Kidney epithelial cell (primary cell): Measurements from ENCODE around the gene NAALAD2. TPM values are rescaled to one million over a fixed set of nuclear protein-coding genes. Genes with fewer than 3 reads are reported as not detected.

Experiments
- DNase-seq: peaks from one replicate; pipeline ENCODE4 v3.0.0-alpha.2; 2010; ENCODE audit warnings: low read depth
- H3K27me3 ChIP-seq: 2 replicates; pipeline ENCODE4 v1.6.0; 2011; ENCODE audit warnings: low read length; ENCODE audit not compliant: control insufficient read depth, insufficient read depth
- H3K36me3 ChIP-seq: 2 replicates; pipeline ENCODE4 v1.5.1; 2011; ENCODE audit warnings: low read length; ENCODE audit not compliant: control insufficient read depth, insufficient read depth
- H3K4me3 ChIP-seq: 2 replicates; pipeline ENCODE4 v1.5.1; 2011; ENCODE audit warnings: low read depth, mild to moderate bottlenecking, control low read depth, low read length
- total RNA-seq: library from RNA; depleted of rRNA; stranded (reverse); fragments of >200 nt; gene quantifications from 2 replicates; pipeline ENCODE4 v1.2.3, GENCODE V29; 2015
- TF ChIP-seq, protein P1 (sequence below): IDR thresholded peaks from 2 replicates; pipeline ENCODE4 v1.5.1; 2011; ENCODE audit warnings: mild to moderate bottlenecking, moderate library complexity, low read length, control low read depth, inconsistent platforms; ENCODE audit not compliant: insufficient read depth, poor library complexity, severe bottlenecking

The NAALAD2 gene
- total RNA-seq, 1 donor from 2014 or later: 0.88 TPM

GRCh38 chr11:90219438-90219837, 85.0 kb downstream of the NAALAD2 start:
- TF ChIP-seq, protein P1, sequence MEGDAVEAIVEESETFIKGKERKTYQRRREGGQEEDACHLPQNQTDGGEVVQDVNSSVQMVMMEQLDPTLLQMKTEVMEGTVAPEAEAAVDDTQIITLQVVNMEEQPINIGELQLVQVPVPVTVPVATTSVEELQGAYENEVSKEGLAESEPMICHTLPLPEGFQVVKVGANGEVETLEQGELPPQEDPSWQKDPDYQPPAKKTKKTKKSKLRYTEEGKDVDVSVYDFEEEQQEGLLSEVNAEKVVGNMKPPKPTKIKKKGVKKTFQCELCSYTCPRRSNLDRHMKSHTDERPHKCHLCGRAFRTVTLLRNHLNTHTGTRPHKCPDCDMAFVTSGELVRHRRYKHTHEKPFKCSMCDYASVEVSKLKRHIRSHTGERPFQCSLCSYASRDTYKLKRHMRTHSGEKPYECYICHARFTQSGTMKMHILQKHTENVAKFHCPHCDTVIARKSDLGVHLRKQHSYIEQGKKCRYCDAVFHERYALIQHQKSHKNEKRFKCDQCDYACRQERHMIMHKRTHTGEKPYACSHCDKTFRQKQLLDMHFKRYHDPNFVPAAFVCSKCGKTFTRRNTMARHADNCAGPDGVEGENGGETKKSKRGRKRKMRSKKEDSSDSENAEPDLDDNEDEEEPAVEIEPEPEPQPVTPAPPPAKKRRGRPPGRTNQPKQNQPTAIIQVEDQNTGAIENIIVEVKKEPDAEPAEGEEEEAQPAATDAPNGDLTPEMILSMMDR: no peak
- no peak for DNase-seq

DNA sequence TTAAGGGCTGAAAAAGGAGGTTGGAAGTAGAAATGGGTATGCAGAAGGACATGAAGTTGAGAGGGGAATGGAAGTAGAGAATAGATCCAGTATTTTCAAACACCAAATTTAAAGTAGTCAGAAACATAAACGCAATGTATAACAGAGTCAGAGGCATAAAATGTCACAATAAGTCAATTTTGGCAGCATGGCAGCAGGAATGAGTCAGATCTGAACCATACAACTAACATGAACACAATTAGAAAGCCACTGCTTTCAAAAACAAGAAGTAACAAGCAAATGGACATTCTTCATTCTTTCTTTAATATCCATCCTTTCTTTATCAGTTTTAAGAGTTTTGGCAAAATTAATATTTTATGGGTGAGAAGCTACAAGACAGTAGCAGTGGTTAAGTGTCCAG, 85.9 kb downstream of the NAALAD2 start:
- TF ChIP-seq, protein P1: no peak
- DNase-seq: no peak
- no peaks in the 10 kb centered on the region for H3K36me3 ChIP-seq
- no peaks in the 10 kb centered on the region for H3K27me3 ChIP-seq
- H3K4me3 ChIP-seq: no peak overlapping the region

More at GRCh38 chr11:90219438-90219837, 85.0 kb downstream of the NAALAD2 start:
- H3K27me3 ChIP-seq: no peaks in the 10 kb centered on the region
- no peaks in the 10 kb centered on the region for H3K36me3 ChIP-seq
- H3K4me3 ChIP-seq: no peak overlapping the region

DNA sequence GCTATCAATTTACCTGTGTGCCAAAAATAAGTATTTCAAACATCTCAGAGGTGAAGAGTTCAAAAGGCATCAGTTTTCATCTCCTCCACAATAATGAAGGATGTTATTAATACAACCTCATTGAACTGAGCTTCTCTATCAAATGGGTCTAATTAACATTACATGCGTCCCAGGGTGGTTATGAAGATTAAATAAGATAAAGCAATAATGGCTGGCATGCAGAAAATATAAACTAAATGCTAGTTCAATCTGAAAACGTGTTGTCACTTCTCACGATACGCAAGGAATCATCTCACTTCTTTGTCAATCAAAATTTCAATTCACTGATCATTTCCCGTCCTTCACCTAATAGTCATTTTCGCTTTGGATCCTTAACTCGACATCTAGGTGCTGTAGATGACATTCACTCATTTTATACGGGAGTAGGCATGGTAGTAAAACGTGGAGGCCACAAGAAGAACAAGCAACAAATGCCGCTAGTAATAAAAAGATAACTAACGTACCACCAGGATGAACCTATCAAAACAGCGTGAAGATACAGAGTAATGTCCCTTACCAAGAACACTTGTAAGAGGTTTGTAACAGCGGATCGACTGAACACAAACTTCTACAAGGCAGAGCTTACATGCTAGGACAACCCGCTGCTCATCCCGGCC, 87.5 kb downstream of the NAALAD2 start:
- DNase-seq: no peak
- H3K27me3 ChIP-seq: no peaks in the 10 kb centered on the region
- TF ChIP-seq, protein P1: no peak

DNA sequence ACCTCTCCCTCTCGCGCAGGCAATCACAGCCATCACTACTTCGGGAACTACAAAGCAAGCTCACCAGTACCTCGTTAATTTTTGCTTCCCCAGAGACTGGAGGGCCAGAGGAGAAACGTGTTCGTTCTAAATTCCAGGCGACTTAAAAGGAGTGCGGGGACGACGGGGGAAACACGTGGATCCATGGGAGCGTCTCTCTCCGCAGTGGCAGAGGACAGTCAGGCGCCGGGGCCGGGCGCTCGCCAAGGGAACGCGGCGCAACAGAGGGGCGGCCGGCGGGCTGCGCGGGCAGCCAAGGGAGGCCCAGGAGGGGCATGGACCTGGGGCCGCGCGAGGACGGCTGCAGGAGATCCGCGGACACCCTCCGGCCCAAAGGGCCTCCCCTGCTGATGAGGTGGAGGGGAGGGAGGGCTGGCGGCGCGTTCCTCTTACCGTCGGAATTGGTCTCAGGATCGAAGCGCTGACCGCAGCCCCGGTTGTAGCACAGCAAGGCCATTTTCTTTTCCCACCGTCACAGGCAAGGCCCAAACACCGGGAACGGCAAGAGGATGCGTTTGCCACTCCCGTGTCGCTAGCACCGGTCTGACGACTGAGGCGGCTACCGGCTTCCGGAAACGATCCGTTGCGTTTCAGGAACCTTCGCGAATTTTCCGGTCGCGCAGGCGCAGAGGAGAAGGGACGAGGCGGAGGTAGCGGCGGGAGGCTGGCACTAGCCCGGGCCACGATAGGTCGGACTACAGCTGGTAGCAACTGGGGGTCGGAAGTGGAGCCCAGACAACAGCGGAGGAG, 88.2 kb downstream of the NAALAD2 start, which contains the start of gene CHORDC1:
TSS of gene CHORDC1 (minus strand) at position 591 of the 789 bp plus-strand sequence. CDS start at position 496, 95 bp downstream.
- DNase-seq: peak; percentile 49
- Histone ChIP-seq H3K36me3 (no peaks in the 10 kb centered on the region), H3K27me3 (no peaks in the 10 kb centered on the region), H3K4me3 (peak within 1 kb of the TSS; percentile 93)
- TF ChIP-seq, protein P1: no peak

More for the DNA sequence above, 87.5 kb downstream of the NAALAD2 start:
- peak overlapping the region; percentile 93 for H3K4me3 ChIP-seq
- H3K36me3 ChIP-seq: no peaks in the 10 kb centered on the region

DNA sequence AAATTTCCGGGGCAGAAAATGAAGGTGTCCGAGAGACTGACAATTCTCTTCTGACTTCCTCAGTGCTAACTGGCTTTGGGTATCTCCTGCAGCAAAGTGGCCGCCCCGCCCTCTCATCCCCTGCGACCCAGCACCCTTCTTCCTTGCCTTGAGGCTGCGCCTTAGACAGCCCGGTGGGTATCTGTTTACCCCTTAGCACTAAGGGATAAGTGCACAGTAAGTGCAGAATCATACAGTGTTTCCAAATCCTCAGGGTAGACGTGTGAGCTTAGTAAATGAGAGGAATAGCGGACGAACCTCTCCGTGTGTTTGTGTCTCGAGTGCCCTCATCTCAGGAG, 88.8 kb downstream of the NAALAD2 start:
- H3K27me3 ChIP-seq: no peaks in the 10 kb centered on the region
- no peaks in the 10 kb centered on the region for H3K36me3 ChIP-seq
- DNase-seq: no peak
- H3K4me3 ChIP-seq: peak overlapping the region; percentile 93
- TF ChIP-seq, protein P1: no peak

- TF ChIP-seq, protein P1: no peak
- no peak overlapping the region for H3K4me3 ChIP-seq
- no peak for DNase-seq
- H3K27me3 ChIP-seq: no peaks in the 10 kb centered on the region
- no peaks in the 10 kb centered on the region for H3K36me3 ChIP-seq
Observed at GRCh38 chr11:90228056-90228455, 93.6 kb downstream of the NAALAD2 start.
